ENCODE measurements around the gene TMEM14B.
"Not testable (repeated sequence)": the region's sequence is repeated elsewhere in the genome, so short reads cannot be mapped to it uniquely, and the experiment has no call there.

The TMEM14B gene

DNA sequence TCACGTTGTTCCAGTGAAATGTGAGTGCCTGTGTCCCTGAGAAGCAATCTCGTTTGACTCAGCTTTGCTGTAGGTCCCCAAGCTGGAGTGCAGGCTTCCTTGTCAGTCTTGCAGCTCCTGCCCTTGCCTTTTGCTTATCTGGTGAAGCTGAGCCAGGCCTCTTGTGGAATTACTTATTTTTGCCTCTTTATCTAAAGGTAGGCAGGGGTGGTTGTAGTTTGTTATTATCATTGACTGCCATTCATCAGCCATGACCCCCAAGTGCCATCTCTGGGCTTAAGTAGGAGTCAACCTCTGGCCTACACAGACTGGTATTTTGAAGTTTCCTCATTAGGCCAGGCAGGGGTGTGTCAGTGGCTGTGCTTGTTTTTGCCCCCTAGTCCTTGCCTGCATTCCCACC is 2.1 kb downstream of the TMEM14B start:
- H3K27ac ChIP-seq: no peak overlapping the region
- TF ChIP-seq, protein P1, sequence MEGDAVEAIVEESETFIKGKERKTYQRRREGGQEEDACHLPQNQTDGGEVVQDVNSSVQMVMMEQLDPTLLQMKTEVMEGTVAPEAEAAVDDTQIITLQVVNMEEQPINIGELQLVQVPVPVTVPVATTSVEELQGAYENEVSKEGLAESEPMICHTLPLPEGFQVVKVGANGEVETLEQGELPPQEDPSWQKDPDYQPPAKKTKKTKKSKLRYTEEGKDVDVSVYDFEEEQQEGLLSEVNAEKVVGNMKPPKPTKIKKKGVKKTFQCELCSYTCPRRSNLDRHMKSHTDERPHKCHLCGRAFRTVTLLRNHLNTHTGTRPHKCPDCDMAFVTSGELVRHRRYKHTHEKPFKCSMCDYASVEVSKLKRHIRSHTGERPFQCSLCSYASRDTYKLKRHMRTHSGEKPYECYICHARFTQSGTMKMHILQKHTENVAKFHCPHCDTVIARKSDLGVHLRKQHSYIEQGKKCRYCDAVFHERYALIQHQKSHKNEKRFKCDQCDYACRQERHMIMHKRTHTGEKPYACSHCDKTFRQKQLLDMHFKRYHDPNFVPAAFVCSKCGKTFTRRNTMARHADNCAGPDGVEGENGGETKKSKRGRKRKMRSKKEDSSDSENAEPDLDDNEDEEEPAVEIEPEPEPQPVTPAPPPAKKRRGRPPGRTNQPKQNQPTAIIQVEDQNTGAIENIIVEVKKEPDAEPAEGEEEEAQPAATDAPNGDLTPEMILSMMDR (IDR thresholded peaks at IDR 0.05): no peak
- TF ChIP-seq ZFX (IDR thresholded peaks at IDR 0.05; ENCODE audit: borderline replicate concordance): no peak

DNA sequence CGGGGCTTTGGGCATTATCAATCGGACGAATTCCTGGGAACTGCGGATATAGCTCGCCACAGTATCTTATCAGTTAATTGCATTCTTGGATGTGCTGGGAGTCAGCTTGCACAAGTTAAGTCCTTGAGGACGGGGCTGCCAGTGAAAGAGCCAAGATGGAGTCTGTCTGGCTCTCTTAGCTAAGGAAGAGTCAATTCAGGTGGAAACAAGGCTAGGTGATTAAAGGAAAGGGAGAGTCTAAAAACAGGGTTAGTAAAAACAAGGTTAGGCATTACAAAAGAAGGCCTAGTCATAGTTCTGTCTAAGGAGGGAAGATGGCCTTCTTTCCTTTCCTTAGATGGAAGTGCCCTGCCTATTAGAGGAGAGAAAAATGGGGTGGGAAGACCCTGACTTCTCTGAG is 3.0 kb downstream of the TMEM14B start:
- H3K27ac ChIP-seq: not testable (repeated sequence)

DNA sequence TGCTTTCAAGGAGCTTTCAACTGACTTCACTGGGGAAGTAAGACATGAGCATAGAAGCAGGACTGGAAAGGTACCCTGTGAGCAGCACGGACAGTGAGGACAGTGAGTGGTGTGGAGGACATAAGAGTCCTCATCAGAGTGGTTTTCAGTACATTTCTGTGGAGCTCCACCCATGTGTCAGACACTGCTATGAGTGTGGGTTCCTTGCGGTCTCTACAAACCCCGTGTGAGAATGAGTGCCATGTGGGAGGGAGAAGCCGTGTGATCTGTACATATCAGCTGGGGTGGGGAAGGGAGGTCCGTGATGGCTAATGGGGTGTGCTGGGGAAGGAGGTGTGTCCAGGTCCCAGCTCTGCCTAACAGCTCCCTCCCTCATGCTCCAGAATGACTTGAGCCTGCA is 4.2 kb downstream of the TMEM14B start:
- not testable (repeated sequence) for H3K27ac ChIP-seq

DNA sequence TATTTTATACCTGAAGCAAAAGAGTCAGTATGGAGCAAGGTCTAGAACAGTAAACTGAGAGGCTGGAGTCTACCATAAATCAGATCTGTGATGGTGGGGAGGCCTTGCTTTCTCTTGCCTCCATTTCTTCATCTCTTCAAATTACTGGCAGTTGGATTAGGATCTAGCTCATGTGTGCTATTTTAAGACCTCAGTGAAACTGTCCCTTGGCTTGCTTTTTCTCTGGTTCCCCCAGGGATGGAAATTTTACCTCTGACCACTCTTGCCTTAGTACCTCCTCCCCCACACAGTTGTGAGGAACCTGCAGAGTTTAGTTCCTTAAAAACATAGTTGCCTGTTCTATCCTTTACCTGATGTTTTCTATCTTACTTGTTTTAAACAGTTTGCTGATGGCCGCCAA is 8.5 kb downstream of the TMEM14B start:
- TF ChIP-seq, protein P1 (IDR thresholded peaks at IDR 0.05): no peak
- no peak for TF ChIP-seq ZFX (IDR thresholded peaks at IDR 0.05; ENCODE audit: borderline replicate concordance)
- H3K27ac ChIP-seq: no peak overlapping the region

DNA sequence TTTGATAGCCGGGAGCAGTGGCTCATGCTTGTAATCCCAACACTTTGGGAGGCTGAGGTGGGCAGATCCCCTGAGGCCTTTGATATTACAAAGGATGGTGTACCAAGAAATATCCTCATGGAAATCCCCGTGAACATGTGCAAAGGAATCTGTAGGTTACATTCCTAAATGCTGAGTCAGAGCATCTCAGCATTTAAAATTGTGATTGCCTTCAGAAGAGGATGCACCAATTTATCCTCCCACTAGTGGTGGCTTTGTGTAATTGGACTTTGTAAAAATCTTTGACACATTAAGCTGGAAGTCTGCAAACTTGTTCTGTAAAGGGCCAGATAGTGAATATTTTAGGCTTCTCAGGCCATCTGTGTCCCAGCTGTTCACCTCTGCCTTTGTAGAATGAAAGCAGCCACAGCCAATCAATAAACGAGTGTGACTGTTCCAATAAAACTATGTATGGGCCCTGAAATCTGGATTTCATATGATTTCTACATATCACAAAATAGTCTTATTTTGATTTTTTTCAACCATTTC is 11.8 kb downstream of the TMEM14B start:
- TF ChIP-seq ZFX (IDR thresholded peaks at IDR 0.05; ENCODE audit: borderline replicate concordance): no peak
- TF ChIP-seq, protein P1 (IDR thresholded peaks at IDR 0.05): peak; percentile 60
- H3K27ac ChIP-seq: peak overlapping the region; percentile 20; the same call in 1 of the 2 replicates

DNA sequence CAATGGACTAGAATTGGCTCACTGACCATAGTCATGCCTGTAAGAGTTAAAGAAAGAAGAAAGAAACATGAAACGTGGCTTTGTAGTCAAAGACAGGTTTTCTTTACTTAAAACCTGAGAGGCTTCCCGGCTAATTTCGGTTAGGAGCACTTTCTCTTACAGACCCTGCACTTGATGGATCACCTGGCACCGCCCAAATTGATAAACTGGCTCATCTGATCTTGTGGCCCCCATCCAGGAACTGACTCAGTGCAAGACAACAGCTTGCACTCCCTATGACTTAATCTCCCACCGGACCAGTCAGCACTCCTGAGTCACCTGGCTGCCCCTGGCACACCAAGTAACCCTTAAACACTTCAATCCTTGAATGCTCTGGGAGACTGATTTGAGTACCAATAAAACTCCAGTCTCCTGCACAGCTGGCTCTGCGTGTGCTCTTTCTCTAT is 12.3 kb downstream of the TMEM14B start:
- no peak overlapping the region for H3K27ac ChIP-seq

DNA sequence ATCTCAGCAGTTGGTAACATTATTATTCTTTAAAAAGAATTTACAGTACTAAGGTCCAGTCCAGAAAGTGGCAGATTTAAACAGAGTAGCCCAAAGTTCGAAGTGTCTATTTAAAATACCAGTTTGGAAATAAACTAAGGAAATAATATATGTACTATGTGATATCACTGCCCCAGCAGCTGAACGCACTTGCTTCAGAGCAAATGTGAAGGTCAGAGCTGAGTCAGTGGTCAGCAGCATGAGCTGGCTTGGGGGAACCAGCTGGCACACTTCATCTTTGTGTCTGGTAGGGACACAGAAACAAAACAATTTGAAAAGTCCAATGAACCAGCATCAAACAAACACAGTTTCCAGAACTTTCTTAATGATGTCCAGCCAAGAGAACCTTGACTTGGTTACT is 15.4 kb downstream of the TMEM14B start:
- TF ChIP-seq ZFX (IDR thresholded peaks at IDR 0.05; ENCODE audit: borderline replicate concordance): no peak
- TF ChIP-seq, protein P1 (IDR thresholded peaks at IDR 0.05): no peak
- H3K27ac ChIP-seq: no peak overlapping the region

More for the DNA sequence above, 12.3 kb downstream of the TMEM14B start:
- TF ChIP-seq, protein P1 (IDR thresholded peaks at IDR 0.05): no peak
- TF ChIP-seq ZFX (IDR thresholded peaks at IDR 0.05; ENCODE audit: borderline replicate concordance): no peak

DNA sequence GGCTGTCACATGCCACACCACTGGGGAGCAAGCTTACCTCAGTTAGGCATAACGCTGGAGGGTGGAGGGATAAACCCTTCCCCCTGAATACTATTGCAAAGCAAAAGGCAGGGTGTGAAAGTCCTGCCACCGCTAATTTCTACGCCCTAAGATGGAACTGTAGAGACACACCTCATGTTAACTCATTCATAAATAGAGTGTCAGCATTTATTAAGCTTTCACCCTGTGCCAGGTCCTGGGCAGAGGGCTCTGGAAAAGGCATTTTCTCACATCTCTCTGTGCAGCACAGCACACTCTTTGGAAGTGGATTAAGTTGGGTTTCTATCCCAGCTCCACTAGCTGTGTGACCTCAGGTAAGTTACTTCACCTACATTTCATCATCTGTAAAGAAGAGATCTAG is 21.8 kb downstream of the TMEM14B start:
- H3K27ac ChIP-seq: no peak overlapping the region
- TF ChIP-seq ZFX (IDR thresholded peaks at IDR 0.05; ENCODE audit: borderline replicate concordance): no peak
- TF ChIP-seq, protein P1 (IDR thresholded peaks at IDR 0.05): no peak

All from 22Rv1 (cell line).